Measurements from ENCODE around the gene GNAI3.
A peak's percentile ranks its signal among the peaks of the same experiment; 100 is the strongest.

Gene GNAI3

DNA sequence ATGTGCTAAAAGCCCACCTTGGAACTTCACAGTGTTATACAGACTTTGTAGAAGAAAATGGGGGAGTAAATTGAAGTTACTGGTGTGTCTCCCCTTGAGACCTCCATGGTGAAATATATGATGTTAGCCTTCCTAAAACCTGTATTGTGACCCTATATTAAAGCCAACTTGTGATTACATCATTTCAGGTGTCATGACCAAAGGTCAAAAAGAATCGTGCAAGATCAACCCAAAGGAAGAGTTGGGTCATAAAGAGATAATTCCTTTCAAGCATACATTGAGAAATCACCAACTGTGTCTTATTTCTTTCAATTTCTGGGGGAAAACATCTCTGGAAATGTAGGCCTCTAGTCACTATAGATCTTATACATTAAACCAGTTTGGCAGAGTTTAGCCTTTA lies 36.4 kb downstream of the GNAI3 start:
- no peak for DNase-seq (ENCODE audit: low read depth)
- no peaks in the 10 kb centered on the region for H3K4me1 ChIP-seq (ENCODE audit: control insufficient read depth, insufficient read depth, low read length)
- H3K4me3 ChIP-seq (ENCODE audit: low read length): no peak overlapping the region
- H3K36me3 ChIP-seq (ENCODE audit: control insufficient read depth, insufficient read depth, low read length, severe bottlenecking): peaks cover 80% of the 10 kb centered on the region
- no peaks in the 10 kb centered on the region for H3K9me3 ChIP-seq (ENCODE audit: control insufficient read depth, low read length)
- no peaks in the 10 kb centered on the region for H3K27me3 ChIP-seq (replicated peaks; ENCODE audit: control insufficient read depth, insufficient read depth, low read length)
- no peak overlapping the region for H3K9ac ChIP-seq (ENCODE audit: low read length)

DNA sequence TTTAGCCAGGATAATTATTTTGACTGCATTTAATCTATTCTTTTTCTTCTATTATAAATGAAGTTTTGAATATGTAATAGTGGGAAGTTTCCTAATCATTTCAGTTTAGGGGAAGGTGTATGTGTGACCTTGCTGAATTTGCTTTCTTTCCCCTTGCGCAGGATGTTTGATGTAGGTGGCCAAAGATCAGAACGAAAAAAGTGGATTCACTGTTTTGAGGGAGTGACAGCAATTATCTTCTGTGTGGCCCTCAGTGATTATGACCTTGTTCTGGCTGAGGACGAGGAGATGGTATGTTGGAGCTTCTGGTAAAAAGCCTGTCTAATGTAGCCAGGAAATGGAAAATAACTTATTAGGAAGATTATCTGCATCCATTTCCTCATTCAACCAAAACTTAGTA lies 37.6 kb downstream of the GNAI3 start:
- no peak overlapping the region for H3K9ac ChIP-seq (ENCODE audit: low read length)
- H3K4me1 ChIP-seq (ENCODE audit: control insufficient read depth, insufficient read depth, low read length): peaks cover 3% of the 10 kb centered on the region
- H3K4me3 ChIP-seq (ENCODE audit: low read length): no peak overlapping the region
- H3K9me3 ChIP-seq (ENCODE audit: control insufficient read depth, low read length): no peaks in the 10 kb centered on the region
- H3K36me3 ChIP-seq (ENCODE audit: control insufficient read depth, insufficient read depth, low read length, severe bottlenecking): peaks cover 81% of the 10 kb centered on the region
- H3K27me3 ChIP-seq (replicated peaks; ENCODE audit: control insufficient read depth, insufficient read depth, low read length): no peaks in the 10 kb centered on the region
- DNase-seq (ENCODE audit: low read depth): no peak

DNA sequence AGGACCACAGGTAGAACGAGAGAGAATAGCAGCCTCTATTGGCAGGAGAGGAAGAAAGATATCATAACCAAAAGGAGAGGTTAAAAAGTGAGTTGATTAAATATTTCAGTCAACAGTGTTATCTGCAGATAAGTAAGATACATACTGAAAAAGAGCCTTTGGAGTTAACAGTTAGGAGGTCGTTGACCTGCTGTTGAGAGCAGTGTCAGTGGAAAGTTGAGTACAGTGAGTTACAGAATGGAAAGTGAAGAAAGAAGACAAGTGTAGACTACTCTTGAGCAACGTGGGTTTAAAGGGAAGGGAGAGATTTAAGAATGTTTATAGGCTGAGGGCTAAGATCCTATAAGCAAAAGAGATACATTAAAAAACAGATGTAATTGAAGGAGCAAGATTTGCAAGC lies 40.8 kb downstream of the GNAI3 start:
- H3K4me1 ChIP-seq (ENCODE audit: control insufficient read depth, insufficient read depth, low read length): peaks cover 3% of the 10 kb centered on the region
- DNase-seq (ENCODE audit: low read depth): no peak

DNA sequence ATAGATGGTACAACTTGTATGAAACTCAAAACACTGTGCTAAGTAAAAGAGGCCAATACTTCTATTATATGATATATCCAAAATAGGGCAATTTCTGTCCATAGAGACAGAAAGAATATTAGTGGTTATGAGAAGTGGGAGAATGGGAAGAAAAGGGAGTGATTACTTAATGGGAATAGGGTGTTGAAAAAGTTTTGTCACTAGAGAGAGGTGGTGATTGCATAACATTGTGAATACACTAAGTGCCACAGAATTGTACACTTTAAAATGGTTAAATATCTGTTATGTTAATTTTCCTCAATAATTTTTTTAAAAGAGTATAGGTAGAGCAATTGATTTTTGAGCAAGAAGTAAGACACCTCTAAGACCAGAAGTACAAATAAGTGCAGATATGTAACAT lies 41.3 kb downstream of the GNAI3 start:
- Histone ChIP-seq H3K27me3 (replicated peaks; ENCODE audit: control insufficient read depth, insufficient read depth, low read length) (no peaks in the 10 kb centered on the region), H3K9me3 (ENCODE audit: control insufficient read depth, low read length) (no peaks in the 10 kb centered on the region), H3K4me1 (ENCODE audit: control insufficient read depth, insufficient read depth, low read length) (peaks cover 3% of the 10 kb centered on the region), H3K4me3 (ENCODE audit: low read length) (peak overlapping the region; percentile 33), H3K36me3 (ENCODE audit: control insufficient read depth, insufficient read depth, low read length, severe bottlenecking) (peaks cover 86% of the 10 kb centered on the region), H3K9ac (ENCODE audit: low read length) (no peak overlapping the region)
- no peak for DNase-seq (ENCODE audit: low read depth)

More for the DNA sequence above, 40.8 kb downstream of the GNAI3 start:
- Histone ChIP-seq H3K9ac (ENCODE audit: low read length) (no peak overlapping the region), H3K36me3 (ENCODE audit: control insufficient read depth, insufficient read depth, low read length, severe bottlenecking) (peaks cover 87% of the 10 kb centered on the region), H3K4me3 (ENCODE audit: low read length) (peak overlapping the region; percentile 33), H3K9me3 (ENCODE audit: control insufficient read depth, low read length) (no peaks in the 10 kb centered on the region), H3K27me3 (replicated peaks; ENCODE audit: control insufficient read depth, insufficient read depth, low read length) (no peaks in the 10 kb centered on the region)

DNA sequence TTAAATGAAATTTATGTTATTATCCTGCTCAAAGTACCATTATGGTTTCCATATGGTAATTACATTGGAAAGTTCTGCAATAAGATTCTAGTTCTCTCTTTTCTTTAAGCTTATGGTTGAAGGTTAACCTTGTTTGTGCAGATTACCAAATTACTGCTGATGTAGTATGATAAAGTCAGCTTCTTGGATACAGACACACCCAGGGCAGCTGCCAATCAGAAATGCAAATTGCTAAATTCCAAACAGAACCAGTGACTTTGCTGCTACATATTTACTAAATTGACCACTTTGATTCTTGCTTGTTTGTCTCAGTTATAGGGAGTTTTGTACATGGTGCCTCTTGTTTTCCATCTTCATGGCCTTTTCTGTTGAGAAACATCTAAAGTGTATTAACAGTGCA lies 44.5 kb downstream of the GNAI3 start:
- peaks cover 9% of the 10 kb centered on the region for H3K4me1 ChIP-seq (ENCODE audit: control insufficient read depth, insufficient read depth, low read length)
- no peak for DNase-seq (ENCODE audit: low read depth)
- no peak overlapping the region for H3K9ac ChIP-seq (ENCODE audit: low read length)
- no peaks in the 10 kb centered on the region for H3K9me3 ChIP-seq (ENCODE audit: control insufficient read depth, low read length)
- H3K4me3 ChIP-seq (ENCODE audit: low read length): no peak overlapping the region
- H3K36me3 ChIP-seq (ENCODE audit: control insufficient read depth, insufficient read depth, low read length, severe bottlenecking): peaks cover 79% of the 10 kb centered on the region
- H3K27me3 ChIP-seq (replicated peaks; ENCODE audit: control insufficient read depth, insufficient read depth, low read length): no peaks in the 10 kb centered on the region

DNA sequence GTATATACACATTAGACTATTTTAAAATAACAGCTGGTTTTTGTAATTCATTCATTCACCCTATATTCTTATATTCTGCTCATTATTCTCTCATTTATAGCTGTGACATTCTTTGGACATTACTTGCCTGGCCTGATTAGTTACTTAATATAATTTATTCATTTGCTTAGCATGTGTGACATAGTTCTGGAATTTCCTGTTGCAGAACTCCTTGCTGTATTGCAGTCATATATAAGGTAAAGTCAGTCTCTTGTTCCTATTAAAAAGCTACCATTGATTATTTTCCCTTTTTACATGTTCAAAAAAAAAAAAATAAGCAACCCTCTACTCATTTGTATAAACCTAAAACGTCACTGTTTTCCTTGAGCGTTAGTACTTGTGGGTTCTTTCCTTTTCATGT lies 47.1 kb downstream of the GNAI3 start:
- H3K4me1 ChIP-seq (ENCODE audit: control insufficient read depth, insufficient read depth, low read length): peaks cover 6% of the 10 kb centered on the region
- no peak overlapping the region for H3K9ac ChIP-seq (ENCODE audit: low read length)
- no peaks in the 10 kb centered on the region for H3K27me3 ChIP-seq (replicated peaks; ENCODE audit: control insufficient read depth, insufficient read depth, low read length)
- no peak overlapping the region for H3K4me3 ChIP-seq (ENCODE audit: low read length)
- H3K36me3 ChIP-seq (ENCODE audit: control insufficient read depth, insufficient read depth, low read length, severe bottlenecking): peaks cover 66% of the 10 kb centered on the region
- no peaks in the 10 kb centered on the region for H3K9me3 ChIP-seq (ENCODE audit: control insufficient read depth, low read length)
- DNase-seq (ENCODE audit: low read depth): no peak

DNA sequence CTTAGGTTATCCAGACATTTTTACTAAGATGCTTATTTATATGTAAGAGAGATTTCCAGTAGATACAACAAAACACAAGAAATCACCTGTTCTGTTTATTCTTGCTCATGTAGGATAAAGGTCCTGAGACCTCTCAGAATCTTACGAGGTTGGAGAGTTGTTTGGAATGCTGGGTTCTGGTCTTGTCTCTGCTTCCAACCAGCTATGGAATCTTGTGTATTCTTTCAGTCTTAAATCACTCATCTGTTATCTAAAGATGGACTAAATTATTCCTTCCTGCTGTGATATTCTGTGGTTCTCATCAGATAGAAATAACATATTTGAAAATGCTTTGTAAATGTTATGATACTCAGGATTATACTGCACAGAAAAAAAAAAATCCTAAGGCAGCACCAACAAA lies 49.7 kb downstream of the GNAI3 start:
- H3K4me3 ChIP-seq (ENCODE audit: low read length): no peak overlapping the region
- H3K27me3 ChIP-seq (replicated peaks; ENCODE audit: control insufficient read depth, insufficient read depth, low read length): no peaks in the 10 kb centered on the region
- H3K9me3 ChIP-seq (ENCODE audit: control insufficient read depth, low read length): no peaks in the 10 kb centered on the region
- H3K36me3 ChIP-seq (ENCODE audit: control insufficient read depth, insufficient read depth, low read length, severe bottlenecking): peaks cover 50% of the 10 kb centered on the region
- no peak overlapping the region for H3K9ac ChIP-seq (ENCODE audit: low read length)
- DNase-seq (ENCODE audit: low read depth): no peak
- H3K4me1 ChIP-seq (ENCODE audit: control insufficient read depth, insufficient read depth, low read length): peaks cover 6% of the 10 kb centered on the region

DNA sequence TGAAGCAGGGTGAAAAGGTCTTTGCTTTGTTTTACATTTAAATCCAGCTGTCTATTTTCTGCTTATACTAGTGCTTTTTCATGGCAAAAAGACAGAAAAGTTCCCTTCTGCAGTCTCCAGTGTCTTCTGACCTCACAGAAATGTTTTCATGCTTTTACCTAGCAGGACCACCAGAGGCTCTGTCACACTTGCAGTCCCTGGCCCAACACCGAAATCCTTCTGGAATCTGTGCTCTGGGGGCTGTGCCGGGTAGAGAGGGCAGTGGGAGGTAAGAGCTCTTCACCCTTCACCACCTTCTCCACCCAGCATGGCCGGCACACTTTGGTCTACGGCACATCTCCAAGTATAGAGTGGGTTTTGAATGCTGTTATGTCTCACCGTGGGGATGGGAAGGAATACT lies 50.2 kb downstream of the GNAI3 start:
- Histone ChIP-seq H3K27me3 (replicated peaks; ENCODE audit: control insufficient read depth, insufficient read depth, low read length) (no peaks in the 10 kb centered on the region), H3K4me3 (ENCODE audit: low read length) (no peak overlapping the region), H3K36me3 (ENCODE audit: control insufficient read depth, insufficient read depth, low read length, severe bottlenecking) (peaks cover 50% of the 10 kb centered on the region), H3K9me3 (ENCODE audit: control insufficient read depth, low read length) (no peaks in the 10 kb centered on the region), H3K9ac (ENCODE audit: low read length) (no peak overlapping the region), H3K4me1 (ENCODE audit: control insufficient read depth, insufficient read depth, low read length) (peaks cover 6% of the 10 kb centered on the region)
- no peak for DNase-seq (ENCODE audit: low read depth)

DNA sequence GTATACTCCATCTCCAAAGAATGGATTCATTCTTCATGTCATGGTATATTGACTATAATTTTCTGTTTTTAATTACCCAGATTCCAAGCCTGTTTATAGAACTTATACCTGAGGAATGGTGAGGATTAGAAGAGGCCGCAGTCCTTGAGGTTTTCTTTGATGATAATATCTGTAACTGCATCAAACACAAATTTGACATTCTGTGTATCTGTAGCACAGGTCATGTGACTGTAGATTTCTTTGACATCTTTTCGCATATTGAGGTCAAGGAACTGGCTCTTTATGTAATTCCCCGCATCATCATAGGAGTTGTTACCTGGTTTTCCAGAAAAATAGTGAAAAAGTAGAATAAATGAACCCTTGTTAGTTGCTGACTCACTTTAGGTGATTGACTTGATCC lies 54.8 kb downstream of the GNAI3 start:
- Histone ChIP-seq H3K4me3 (ENCODE audit: low read length) (no peak overlapping the region), H3K9ac (ENCODE audit: low read length) (no peak overlapping the region), H3K4me1 (ENCODE audit: control insufficient read depth, insufficient read depth, low read length) (no peaks in the 10 kb centered on the region), H3K27me3 (replicated peaks; ENCODE audit: control insufficient read depth, insufficient read depth, low read length) (no peaks in the 10 kb centered on the region), H3K9me3 (ENCODE audit: control insufficient read depth, low read length) (no peaks in the 10 kb centered on the region), H3K36me3 (ENCODE audit: control insufficient read depth, insufficient read depth, low read length, severe bottlenecking) (peaks cover 24% of the 10 kb centered on the region)
- no peak for DNase-seq (ENCODE audit: low read depth)

DNA sequence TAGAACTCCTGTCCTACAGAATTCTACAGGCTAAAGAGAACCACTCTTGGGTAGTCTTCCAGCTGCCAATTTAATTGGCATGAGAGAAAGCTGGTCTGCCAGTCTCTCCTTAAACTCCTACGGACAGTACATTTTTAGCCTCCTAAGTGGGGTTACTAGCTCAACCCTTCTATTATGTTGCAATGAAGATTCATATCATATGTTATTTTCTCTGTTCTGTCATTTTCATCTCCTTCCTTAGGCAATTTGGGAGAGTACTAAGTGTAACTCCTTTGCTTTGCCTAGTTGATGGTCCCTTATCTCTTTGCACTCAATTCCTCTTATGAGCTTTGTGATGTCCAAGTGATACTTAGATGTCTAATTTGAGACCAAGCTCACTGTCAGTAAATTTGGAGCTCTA lies 57.0 kb downstream of the GNAI3 start:
- H3K4me1 ChIP-seq (ENCODE audit: control insufficient read depth, insufficient read depth, low read length): no peaks in the 10 kb centered on the region
- H3K36me3 ChIP-seq (ENCODE audit: control insufficient read depth, insufficient read depth, low read length, severe bottlenecking): peaks cover 18% of the 10 kb centered on the region

DNA sequence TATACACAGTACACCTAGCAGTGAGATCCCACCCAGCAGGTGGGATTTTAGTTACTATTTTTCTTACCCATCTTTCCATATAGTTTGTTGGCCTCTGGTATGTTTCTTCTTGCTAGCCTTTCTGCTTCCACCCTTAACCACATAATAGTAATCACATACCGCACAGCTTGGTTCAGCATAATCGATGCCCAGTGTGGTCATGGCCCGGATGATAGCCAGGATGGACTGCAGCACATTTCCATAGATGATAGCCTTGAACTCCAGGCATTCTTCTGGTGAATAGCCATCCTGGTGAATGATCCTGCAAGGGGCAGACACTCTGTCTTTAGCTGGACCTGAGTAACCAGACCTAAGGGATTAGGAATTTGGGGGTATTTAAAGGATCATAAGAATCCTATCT lies 61.5 kb downstream of the GNAI3 start:
- Histone ChIP-seq H3K27me3 (replicated peaks; ENCODE audit: control insufficient read depth, insufficient read depth, low read length) (no peaks in the 10 kb centered on the region), H3K4me3 (ENCODE audit: low read length) (no peak overlapping the region), H3K9me3 (ENCODE audit: control insufficient read depth, low read length) (no peaks in the 10 kb centered on the region), H3K36me3 (ENCODE audit: control insufficient read depth, insufficient read depth, low read length, severe bottlenecking) (no peaks in the 10 kb centered on the region), H3K9ac (ENCODE audit: low read length) (no peak overlapping the region), H3K4me1 (ENCODE audit: control insufficient read depth, insufficient read depth, low read length) (peaks cover 11% of the 10 kb centered on the region)
- DNase-seq (ENCODE audit: low read depth): no peak

More for the DNA sequence above, 57.0 kb downstream of the GNAI3 start:
- Histone ChIP-seq H3K9ac (ENCODE audit: low read length) (no peak overlapping the region), H3K9me3 (ENCODE audit: control insufficient read depth, low read length) (no peaks in the 10 kb centered on the region), H3K4me3 (ENCODE audit: low read length) (no peak overlapping the region), H3K27me3 (replicated peaks; ENCODE audit: control insufficient read depth, insufficient read depth, low read length) (no peaks in the 10 kb centered on the region)
- DNase-seq (ENCODE audit: low read depth): no peak

DNA sequence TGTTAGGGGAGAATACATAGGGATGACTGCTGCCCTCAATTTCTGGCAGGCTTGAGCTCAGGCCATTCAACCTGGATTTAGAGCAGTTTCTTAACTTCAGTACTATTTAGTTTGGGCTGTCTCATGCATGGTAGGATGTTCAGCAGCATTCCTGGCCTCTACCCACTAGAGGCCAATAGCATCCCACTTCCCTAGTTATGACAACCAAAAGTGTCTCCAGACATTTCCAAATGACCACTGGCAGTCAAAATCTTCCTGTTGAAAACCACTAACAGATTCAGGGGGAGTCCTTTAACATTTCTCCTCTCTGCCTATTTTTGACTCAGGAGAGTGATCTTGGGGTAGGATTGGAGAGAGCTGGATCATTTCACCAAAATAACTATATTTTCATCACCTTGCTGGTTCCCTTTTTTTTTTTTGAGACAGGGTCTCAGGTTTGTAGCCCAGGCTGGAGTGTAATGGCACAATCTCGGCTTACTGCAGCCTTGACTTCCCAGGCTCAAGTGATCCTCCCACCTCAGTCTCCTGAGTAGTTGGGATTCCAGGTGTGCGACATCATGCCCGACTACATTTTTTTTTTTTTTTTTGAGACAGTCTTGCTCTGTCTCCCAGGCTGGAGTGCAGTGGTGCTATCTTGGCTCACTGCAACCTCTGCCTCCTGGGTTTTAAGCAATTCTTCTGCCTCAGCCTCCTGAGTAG lies 62.3 kb downstream of the GNAI3 start:
- H3K9me3 ChIP-seq (ENCODE audit: control insufficient read depth, low read length): no peaks in the 10 kb centered on the region
- H3K4me1 ChIP-seq (ENCODE audit: control insufficient read depth, insufficient read depth, low read length): peaks cover 11% of the 10 kb centered on the region
- no peak overlapping the region for H3K9ac ChIP-seq (ENCODE audit: low read length)
- no peaks in the 10 kb centered on the region for H3K27me3 ChIP-seq (replicated peaks; ENCODE audit: control insufficient read depth, insufficient read depth, low read length)
- no peaks in the 10 kb centered on the region for H3K36me3 ChIP-seq (ENCODE audit: control insufficient read depth, insufficient read depth, low read length, severe bottlenecking)
- peak; percentile 9 for DNase-seq (ENCODE audit: low read depth)
- H3K4me3 ChIP-seq (ENCODE audit: low read length): no peak overlapping the region
